ENCODE measurements around the gene NSUN4.

The NSUN4 gene

DNA sequence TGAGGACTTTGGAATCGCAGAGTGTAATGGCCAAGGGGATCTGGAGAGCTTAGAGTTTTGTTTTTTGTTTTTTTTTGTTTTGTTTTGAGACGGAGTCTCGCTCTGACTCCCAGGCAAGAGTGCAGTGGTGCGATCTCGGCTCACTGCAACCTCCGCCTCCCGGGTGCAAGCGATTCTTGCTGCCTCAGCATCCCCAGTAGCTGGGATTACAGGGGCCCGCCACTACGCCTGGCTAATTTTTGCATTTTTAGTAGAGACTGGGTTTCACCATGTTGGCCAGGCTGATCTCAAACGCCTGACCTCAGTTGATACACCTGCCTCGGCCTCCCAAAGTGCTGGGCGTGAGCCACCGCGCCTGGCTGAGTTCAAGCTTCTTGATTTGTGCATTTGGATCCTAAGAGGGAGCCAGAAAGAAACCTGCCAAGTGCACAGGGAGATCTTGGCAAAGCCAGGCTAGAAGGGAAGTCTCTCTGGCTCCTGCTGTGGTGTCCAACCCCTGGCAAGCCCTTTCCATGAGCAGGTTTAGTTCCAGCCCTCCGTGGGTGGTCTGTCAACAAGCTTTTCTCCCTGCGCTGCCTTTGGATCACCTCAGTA is 54.4 kb downstream of the NSUN4 start:
- peak overlapping the region; percentile 83 to 90 (median 87) for H3K4me3 Mint-ChIP-seq

DNA sequence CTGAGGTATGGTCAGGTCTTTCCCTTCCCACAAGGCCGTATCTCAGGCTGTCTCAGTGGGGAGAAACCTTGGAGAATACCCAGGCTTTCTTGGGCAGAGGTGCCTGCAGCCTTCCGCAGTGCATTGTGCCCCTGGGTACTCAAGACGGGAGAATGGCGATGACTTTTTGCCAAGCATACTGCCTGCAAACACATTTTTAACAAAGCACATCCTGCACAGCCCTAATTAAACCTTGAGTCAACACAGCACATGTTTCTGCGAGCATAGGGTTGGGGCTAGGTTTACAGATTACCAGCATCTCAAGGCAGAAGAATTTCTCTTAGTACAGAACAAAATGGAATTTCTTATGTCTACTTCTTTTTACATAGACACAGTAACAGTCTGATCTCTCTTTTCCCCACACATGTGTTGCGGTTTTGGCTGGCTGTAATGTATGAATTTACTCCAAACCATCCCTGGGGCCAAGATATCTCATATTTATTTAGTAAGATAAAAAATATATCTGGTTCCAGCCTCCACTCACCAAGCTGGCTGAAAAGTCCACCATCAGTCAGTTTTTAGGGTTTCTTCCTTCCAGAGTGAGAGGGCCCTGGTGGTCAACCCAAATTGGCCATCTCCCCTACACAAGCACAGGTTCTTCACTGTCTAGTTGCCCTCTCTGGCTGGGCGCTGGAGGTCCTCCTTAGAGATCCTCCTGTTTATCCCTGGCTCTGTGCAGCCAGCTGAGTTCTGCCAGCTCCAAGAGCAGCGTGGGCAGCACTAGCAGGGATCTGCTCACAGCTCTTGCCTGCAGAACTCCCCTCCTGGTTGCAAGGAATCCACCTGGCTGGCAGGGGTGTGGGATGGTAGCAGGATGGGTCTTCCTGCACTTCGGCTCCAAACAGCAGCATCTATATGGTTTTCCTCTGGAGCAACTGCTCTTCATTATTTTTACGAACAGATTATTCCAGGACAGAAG is 56.1 kb downstream of the NSUN4 start:
- TF ChIP-seq, protein P1, sequence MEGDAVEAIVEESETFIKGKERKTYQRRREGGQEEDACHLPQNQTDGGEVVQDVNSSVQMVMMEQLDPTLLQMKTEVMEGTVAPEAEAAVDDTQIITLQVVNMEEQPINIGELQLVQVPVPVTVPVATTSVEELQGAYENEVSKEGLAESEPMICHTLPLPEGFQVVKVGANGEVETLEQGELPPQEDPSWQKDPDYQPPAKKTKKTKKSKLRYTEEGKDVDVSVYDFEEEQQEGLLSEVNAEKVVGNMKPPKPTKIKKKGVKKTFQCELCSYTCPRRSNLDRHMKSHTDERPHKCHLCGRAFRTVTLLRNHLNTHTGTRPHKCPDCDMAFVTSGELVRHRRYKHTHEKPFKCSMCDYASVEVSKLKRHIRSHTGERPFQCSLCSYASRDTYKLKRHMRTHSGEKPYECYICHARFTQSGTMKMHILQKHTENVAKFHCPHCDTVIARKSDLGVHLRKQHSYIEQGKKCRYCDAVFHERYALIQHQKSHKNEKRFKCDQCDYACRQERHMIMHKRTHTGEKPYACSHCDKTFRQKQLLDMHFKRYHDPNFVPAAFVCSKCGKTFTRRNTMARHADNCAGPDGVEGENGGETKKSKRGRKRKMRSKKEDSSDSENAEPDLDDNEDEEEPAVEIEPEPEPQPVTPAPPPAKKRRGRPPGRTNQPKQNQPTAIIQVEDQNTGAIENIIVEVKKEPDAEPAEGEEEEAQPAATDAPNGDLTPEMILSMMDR (IDR thresholded peaks at IDR 0.05; ENCODE audit: unreplicated experiment in 3 of 3): no peak
- Mint-ChIP-seq H3K4me1 (peaks cover 55% of the 10 kb centered on the region), H3K9me3 (peaks cover 3% of the 10 kb centered on the region), H3K27me3 (ENCODE audit: low read depth) (peaks cover 46% of the 10 kb centered on the region), H3K4me3 (peak overlapping the region in 2 of 3 experiments; percentile 27 to 90), H3K36me3 (ENCODE audit: low read depth) (no peaks in the 10 kb centered on the region), H3K27ac (peak overlapping the region in 2 of 3 experiments; percentile 18 to 91)

More for the DNA sequence above, 54.4 kb downstream of the NSUN4 start:
- H3K27ac Mint-ChIP-seq: peak overlapping the region; percentile 75 to 91 (median 85)
- TF ChIP-seq, protein P1 (IDR thresholded peaks at IDR 0.05; ENCODE audit: unreplicated experiment in 3 of 3): no peak
- H3K4me1 Mint-ChIP-seq: peaks cover 50% of the 10 kb centered on the region
- no peaks in the 10 kb centered on the region for H3K36me3 Mint-ChIP-seq (ENCODE audit: low read depth)
- H3K9me3 Mint-ChIP-seq: peaks cover 3% of the 10 kb centered on the region
- H3K27me3 Mint-ChIP-seq (ENCODE audit: low read depth): peaks cover 46% of the 10 kb centered on the region

DNA sequence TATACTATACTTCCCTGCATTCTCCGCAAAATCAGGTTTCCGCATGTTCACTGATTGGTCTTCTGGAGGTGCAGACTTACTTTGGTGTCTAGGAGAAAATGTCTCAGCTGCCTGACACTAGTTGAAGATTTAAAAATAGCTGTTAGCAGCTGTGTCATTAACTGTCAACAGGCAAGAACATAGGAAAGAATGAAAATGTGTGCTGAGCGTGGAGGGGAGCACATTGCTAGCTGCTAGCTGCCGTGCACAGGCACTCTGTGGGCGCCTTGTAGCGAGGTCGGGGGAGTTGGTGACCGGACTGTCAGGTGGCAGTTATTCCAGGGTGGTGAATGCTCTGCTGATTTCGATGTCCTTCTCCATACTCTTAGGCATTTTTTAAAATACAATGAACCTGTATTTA is 58.7 kb downstream of the NSUN4 start:
- no peaks in the 10 kb centered on the region for H3K9me3 Mint-ChIP-seq
- peak overlapping the region in 1 of 3 experiments; percentile 8 for H3K4me3 Mint-ChIP-seq
- H3K36me3 Mint-ChIP-seq (ENCODE audit: low read depth): no peaks in the 10 kb centered on the region
- peaks cover 55% of the 10 kb centered on the region for H3K4me1 Mint-ChIP-seq
- peaks cover 36% of the 10 kb centered on the region for H3K27me3 Mint-ChIP-seq (ENCODE audit: low read depth)
- peak overlapping the region in 2 of 3 experiments; percentile 23 to 67 for H3K27ac Mint-ChIP-seq
- TF ChIP-seq, protein P1 (IDR thresholded peaks at IDR 0.05; ENCODE audit: unreplicated experiment in 3 of 3): no peak

DNA sequence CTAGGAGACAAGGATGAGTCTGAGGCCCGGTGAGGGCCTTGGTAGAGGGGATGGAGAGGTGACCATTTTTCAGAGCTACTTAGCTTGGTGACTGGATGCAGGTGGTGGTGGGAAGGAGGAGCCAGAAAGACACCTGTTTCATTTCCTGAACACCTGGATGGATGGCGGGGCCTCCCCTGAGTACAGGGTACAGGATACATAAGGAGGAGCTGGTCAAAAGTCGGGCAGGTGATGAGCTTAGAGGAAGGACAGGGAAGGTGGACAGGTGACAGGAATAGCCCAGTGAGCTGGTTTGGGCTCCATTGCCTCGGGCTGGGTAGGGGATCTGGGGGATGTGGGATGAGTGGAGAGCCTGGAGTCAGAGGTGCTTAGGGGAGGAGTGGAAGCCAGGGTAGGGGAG is 59.8 kb downstream of the NSUN4 start:
- H3K27me3 Mint-ChIP-seq (ENCODE audit: low read depth): peaks cover 26% of the 10 kb centered on the region
- no peak overlapping the region for H3K27ac Mint-ChIP-seq
- H3K9me3 Mint-ChIP-seq: no peaks in the 10 kb centered on the region
- no peak overlapping the region for H3K4me3 Mint-ChIP-seq
- TF ChIP-seq, protein P1 (IDR thresholded peaks at IDR 0.05; ENCODE audit: unreplicated experiment in 3 of 3): no peak
- H3K4me1 Mint-ChIP-seq: peaks cover 45% of the 10 kb centered on the region
- H3K36me3 Mint-ChIP-seq (ENCODE audit: low read depth): no peaks in the 10 kb centered on the region

DNA sequence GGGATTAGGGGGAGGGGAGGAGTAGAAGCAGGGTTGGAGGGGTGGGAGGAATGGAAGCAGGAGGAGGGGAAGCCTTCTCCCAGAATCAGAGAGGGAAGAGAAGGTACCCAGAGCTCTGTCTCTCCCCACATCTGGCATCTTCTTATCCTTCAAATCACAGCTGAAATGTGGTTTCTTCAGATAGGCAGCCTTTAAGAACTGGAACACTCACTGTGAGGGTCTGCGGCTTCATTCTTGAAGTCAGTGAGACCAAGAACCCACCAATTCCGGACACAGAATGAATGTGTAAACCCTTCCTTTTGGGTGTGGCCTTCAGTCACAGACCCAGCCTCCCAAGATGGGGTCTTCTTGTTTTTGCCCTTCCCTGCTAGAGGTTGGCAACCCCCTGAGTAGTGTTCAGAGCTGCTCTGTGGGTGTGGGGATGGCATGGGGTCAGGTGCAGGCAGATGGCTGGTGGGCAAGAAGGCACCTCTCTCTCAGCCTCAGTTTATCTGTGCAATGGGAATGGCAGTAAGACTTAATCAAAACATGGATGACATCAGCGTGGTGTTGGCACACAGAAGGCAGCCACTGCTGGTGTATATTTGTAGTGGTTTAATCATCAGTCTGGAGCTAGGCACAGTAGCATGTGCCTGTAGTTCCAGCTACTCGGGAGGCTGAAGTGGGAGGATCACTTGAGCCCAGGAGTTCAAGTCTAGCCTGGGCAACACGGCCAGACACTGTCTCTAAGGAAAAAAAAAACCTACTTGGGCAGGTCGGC is 60.7 kb downstream of the NSUN4 start:
- Mint-ChIP-seq H3K36me3 (ENCODE audit: low read depth) (no peaks in the 10 kb centered on the region), H3K4me1 (peaks cover 35% of the 10 kb centered on the region), H3K9me3 (no peaks in the 10 kb centered on the region), H3K27me3 (ENCODE audit: low read depth) (peaks cover 18% of the 10 kb centered on the region), H3K4me3 (no peak overlapping the region), H3K27ac (no peak overlapping the region)
- TF ChIP-seq, protein P1 (IDR thresholded peaks at IDR 0.05; ENCODE audit: unreplicated experiment in 3 of 3): no peak
